Renal cortical epithelial cell (primary cell): ENCODE measurements around the gene BANP. TPM values are rescaled to one million over a fixed set of nuclear protein-coding genes. Genes with fewer than 3 reads are reported as not detected.
"Not testable (repeated sequence)": the region's sequence is repeated elsewhere in the genome, so short reads cannot be mapped to it uniquely, and the experiment has no call there.

Source experiments
- DNase-seq: peaks from one replicate; pipeline ENCODE4 v3.0.0-alpha.2; 2011; ENCODE audit warnings: low read depth
- total RNA-seq: library from RNA; depleted of rRNA; stranded (reverse); fragments of >200 nt; gene quantifications from 2 replicates; pipeline ENCODE4 v1.2.3, GENCODE V29; 2014

BANP gene
- total RNA-seq, 1 donor from 2014 or later = 27.9 TPM

GRCh38 chr16:88065747-88066142 is 114.5 kb downstream of the BANP start:
- no peak for DNase-seq

GRCh38 chr16:88066234-88066633 is 115.0 kb downstream of the BANP start:
- no peak for DNase-seq

- no peak for DNase-seq
These were observed 115.7 kb downstream of the BANP start for GRCh38 chr16:88066680-88067529.

GRCh38 chr16:88067530-88068411 is 116.5 kb downstream of the BANP start:
- no peak for DNase-seq

GRCh38 chr16:88068476-88069396 is 117.5 kb downstream of the BANP start:
- DNase-seq = no peak

GRCh38 chr16:88069397-88070168 is 118.3 kb downstream of the BANP start:
- no peak for DNase-seq

GRCh38 chr16:88070341-88070740 is 119.1 kb downstream of the BANP start:
- DNase-seq = no peak

- DNase-seq = no peak
These were observed 119.9 kb downstream of the BANP start for GRCh38 chr16:88070989-88071625.

- DNase-seq = no peak
These were observed 120.7 kb downstream of the BANP start for GRCh38 chr16:88071908-88072307.

GRCh38 chr16:88072571-88073001 is 121.4 kb downstream of the BANP start:
- no peak for DNase-seq

GRCh38 chr16:88073201-88073721 is 122.0 kb downstream of the BANP start:
- no peak for DNase-seq

- no peak for DNase-seq
These were observed 122.8 kb downstream of the BANP start for GRCh38 chr16:88074041-88074440.

- DNase-seq = no peak
These were observed 125.1 kb downstream of the BANP start for GRCh38 chr16:88076211-88076931.

- not testable (repeated sequence) for DNase-seq
These were observed 125.7 kb downstream of the BANP start for GRCh38 chr16:88076932-88077320.

GRCh38 chr16:88077328-88078108 is 126.3 kb downstream of the BANP start:
- DNase-seq = no peak

- no peak for DNase-seq
These were observed 127.0 kb downstream of the BANP start for GRCh38 chr16:88078111-88078775.

GRCh38 chr16:88083582-88083981 is 132.3 kb downstream of the BANP start:
- DNase-seq = no peak

- DNase-seq = no peak
These were observed 133.6 kb downstream of the BANP start for GRCh38 chr16:88084881-88085280.
